Effector memory CD4-positive, alpha-beta T cell (primary cell): ENCODE data around the gene CHRM3.

Experiments
- DNase-seq, 3 donors: peaks; one replicate each; pipeline ENCODE4 v3.0.0-alpha.2; 2020
- H3K27ac ChIP-seq: 2 replicates; pipeline ENCODE4 v1.7.0; 2013; ENCODE audit warnings: mild to moderate bottlenecking, low read length, moderate library complexity; ENCODE audit not compliant: insufficient read depth, poor library complexity, severe bottlenecking
- H3K27me3 ChIP-seq: replicated peaks from 2 replicates; pipeline ENCODE4 v1.7.0; 2013; ENCODE audit warnings: mild to moderate bottlenecking, low read length; ENCODE audit not compliant: insufficient read depth, control insufficient read depth, poor library complexity, severe bottlenecking
- H3K36me3 ChIP-seq: 2 replicates; pipeline ENCODE4 v1.7.0; 2013; ENCODE audit warnings: mild to moderate bottlenecking, low read length, moderate library complexity; ENCODE audit not compliant: control insufficient read depth, insufficient read depth
- H3K4me1 ChIP-seq: 2 replicates; pipeline ENCODE4 v1.7.0; 2013; ENCODE audit warnings: low read length, mild to moderate bottlenecking; ENCODE audit not compliant: control insufficient read depth, insufficient read depth, poor library complexity, severe bottlenecking
- H3K4me3 ChIP-seq: 2 replicates; pipeline ENCODE4 v1.7.0; 2013; ENCODE audit warnings: low read length, low read depth, mild to moderate bottlenecking; ENCODE audit not compliant: insufficient read depth, poor library complexity, severe bottlenecking
- H3K9me3 ChIP-seq: 2 replicates; pipeline ENCODE4 v1.7.0; 2013; ENCODE audit warnings: mild to moderate bottlenecking, low read length, moderate library complexity; ENCODE audit not compliant: control insufficient read depth

Gene CHRM3

GRCh38 chr1:239394107-239394506 lies 7.7 kb downstream of the CHRM3 start:
- no peaks in the 10 kb centered on the region for H3K4me1 ChIP-seq
- no peak overlapping the region for H3K27ac ChIP-seq
- no peaks in the 10 kb centered on the region for H3K9me3 ChIP-seq
- no peak for DNase-seq
- H3K4me3 ChIP-seq = no peak overlapping the region
- no peaks in the 10 kb centered on the region for H3K36me3 ChIP-seq
- peaks cover 7% of the 10 kb centered on the region for H3K27me3 ChIP-seq

- Histone ChIP-seq H3K27ac (no peak overlapping the region), H3K4me1 (no peaks in the 10 kb centered on the region), H3K27me3 (no peaks in the 10 kb centered on the region), H3K9me3 (no peaks in the 10 kb centered on the region), H3K4me3 (no peak overlapping the region), H3K36me3 (no peaks in the 10 kb centered on the region)
- no peak for DNase-seq
Observed at GRCh38 chr1:239413916-239414315, 27.5 kb downstream of the CHRM3 start.

DNA sequence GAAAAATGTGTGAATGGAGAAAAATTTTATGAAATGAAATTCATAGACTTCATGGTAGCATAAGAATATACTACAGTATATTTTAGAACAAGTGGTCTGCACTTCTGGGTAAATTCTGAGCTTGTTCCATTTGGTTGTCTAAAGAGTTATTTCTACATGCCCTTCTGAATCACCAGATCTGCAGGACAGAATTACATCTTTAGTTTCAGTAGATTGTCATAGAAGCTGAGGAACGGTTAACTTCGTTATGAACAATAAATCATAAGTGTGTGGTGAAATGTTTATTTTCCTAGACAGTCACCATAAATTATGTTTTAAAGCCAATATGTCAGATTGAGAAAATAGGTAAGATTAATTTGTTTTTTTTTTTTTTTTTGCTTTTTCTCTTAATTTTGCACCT lies 30.9 kb downstream of the CHRM3 start:
- H3K27ac ChIP-seq = no peak overlapping the region
- no peaks in the 10 kb centered on the region for H3K27me3 ChIP-seq
- H3K4me3 ChIP-seq = no peak overlapping the region
- no peaks in the 10 kb centered on the region for H3K36me3 ChIP-seq
- no peaks in the 10 kb centered on the region for H3K9me3 ChIP-seq
- DNase-seq = no peak
- no peaks in the 10 kb centered on the region for H3K4me1 ChIP-seq

GRCh38 chr1:239417986-239418640 lies 31.7 kb downstream of the CHRM3 start:
- no peak for DNase-seq
- H3K27me3 ChIP-seq = no peaks in the 10 kb centered on the region
- no peaks in the 10 kb centered on the region for H3K9me3 ChIP-seq
- no peak overlapping the region for H3K4me3 ChIP-seq
- H3K4me1 ChIP-seq = no peaks in the 10 kb centered on the region
- H3K36me3 ChIP-seq = no peaks in the 10 kb centered on the region
- H3K27ac ChIP-seq = no peak overlapping the region

DNA sequence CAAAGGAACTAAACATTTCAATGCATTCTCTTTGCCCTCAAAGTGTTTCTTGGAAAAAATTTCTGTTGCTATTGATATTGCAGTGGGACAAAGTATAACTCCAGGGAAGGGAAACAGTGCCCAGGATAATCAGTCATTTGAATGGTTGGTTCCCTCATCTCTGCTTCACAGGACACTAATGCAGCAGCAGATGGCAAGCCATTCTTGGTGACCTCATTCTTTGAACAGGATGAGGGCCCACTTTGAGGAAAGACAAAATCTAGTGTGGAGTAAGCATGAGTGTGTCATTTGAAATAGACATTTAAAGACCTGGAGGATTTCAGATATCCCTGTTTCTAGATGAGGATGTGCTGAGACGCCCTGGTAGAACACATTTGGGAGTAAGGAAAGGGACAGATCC lies 32.3 kb downstream of the CHRM3 start:
- no peak overlapping the region for H3K27ac ChIP-seq
- H3K4me3 ChIP-seq = no peak overlapping the region
- H3K36me3 ChIP-seq = no peaks in the 10 kb centered on the region
- H3K27me3 ChIP-seq = no peaks in the 10 kb centered on the region
- H3K4me1 ChIP-seq = no peaks in the 10 kb centered on the region
- no peak for DNase-seq
- no peaks in the 10 kb centered on the region for H3K9me3 ChIP-seq

- H3K4me1 ChIP-seq = no peaks in the 10 kb centered on the region
- no peaks in the 10 kb centered on the region for H3K27me3 ChIP-seq
- H3K4me3 ChIP-seq = no peak overlapping the region
- H3K36me3 ChIP-seq = no peaks in the 10 kb centered on the region
- H3K27ac ChIP-seq = no peak overlapping the region
- no peak for DNase-seq
- H3K9me3 ChIP-seq = no peaks in the 10 kb centered on the region
Observed at GRCh38 chr1:239421811-239422210, 35.4 kb downstream of the CHRM3 start.

GRCh38 chr1:239422818-239423217 lies 36.5 kb downstream of the CHRM3 start:
- no peak for DNase-seq
- Histone ChIP-seq H3K4me1 (no peaks in the 10 kb centered on the region), H3K27ac (no peak overlapping the region), H3K4me3 (no peak overlapping the region), H3K9me3 (no peaks in the 10 kb centered on the region), H3K27me3 (no peaks in the 10 kb centered on the region), H3K36me3 (no peaks in the 10 kb centered on the region)

- no peak overlapping the region for H3K4me3 ChIP-seq
- H3K9me3 ChIP-seq = no peaks in the 10 kb centered on the region
- H3K36me3 ChIP-seq = no peaks in the 10 kb centered on the region
- DNase-seq = no peak
- H3K27me3 ChIP-seq = no peaks in the 10 kb centered on the region
- no peaks in the 10 kb centered on the region for H3K4me1 ChIP-seq
- no peak overlapping the region for H3K27ac ChIP-seq
Observed at GRCh38 chr1:239426821-239427475, 40.6 kb downstream of the CHRM3 start.

DNA sequence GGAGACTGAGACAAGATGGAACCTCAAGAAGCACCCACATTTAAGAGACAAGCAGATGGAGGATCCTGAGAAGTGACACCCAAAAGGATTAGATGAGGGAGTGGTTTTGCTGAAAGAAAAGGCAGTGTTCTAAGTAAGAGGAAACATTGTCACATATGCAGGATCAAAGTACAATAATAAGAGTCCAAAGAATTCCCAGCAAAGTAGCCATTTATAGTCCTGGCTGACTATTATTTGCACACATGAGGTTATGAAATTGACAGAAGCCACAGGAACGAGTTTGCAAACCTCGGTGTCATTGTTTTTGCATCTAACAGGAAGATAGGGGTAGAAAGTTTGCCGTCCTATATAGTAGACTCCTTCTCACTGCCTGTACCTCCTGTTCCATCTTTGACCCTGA lies 41.3 kb downstream of the CHRM3 start:
- H3K27ac ChIP-seq = no peak overlapping the region
- no peak for DNase-seq
- no peak overlapping the region for H3K4me3 ChIP-seq
- no peaks in the 10 kb centered on the region for H3K36me3 ChIP-seq
- no peaks in the 10 kb centered on the region for H3K27me3 ChIP-seq
- no peaks in the 10 kb centered on the region for H3K9me3 ChIP-seq
- H3K4me1 ChIP-seq = no peaks in the 10 kb centered on the region

GRCh38 chr1:239428120-239428710 lies 41.8 kb downstream of the CHRM3 start:
- H3K4me3 ChIP-seq = no peak overlapping the region
- H3K36me3 ChIP-seq = no peaks in the 10 kb centered on the region
- H3K9me3 ChIP-seq = no peaks in the 10 kb centered on the region
- H3K4me1 ChIP-seq = no peaks in the 10 kb centered on the region
- no peaks in the 10 kb centered on the region for H3K27me3 ChIP-seq
- DNase-seq = no peak
- H3K27ac ChIP-seq = no peak overlapping the region
